Ammon's horn (tissue), 1 donor: Measurements from ENCODE around the gene ANKRD31.
"Not testable (repeated sequence)": the region's sequence is repeated elsewhere in the genome, so short reads cannot be mapped to it uniquely, and the experiment has no call there.

Experiments used
- DNase-seq: peaks from one replicate; pipeline ENCODE4 v3.0.0-alpha.2; 2016; ENCODE audit warnings: low spot score

Gene ANKRD31

GRCh38 chr5:75234251-75234650 is 2.4 kb downstream of the ANKRD31 start:
- no peak for DNase-seq

DNA sequence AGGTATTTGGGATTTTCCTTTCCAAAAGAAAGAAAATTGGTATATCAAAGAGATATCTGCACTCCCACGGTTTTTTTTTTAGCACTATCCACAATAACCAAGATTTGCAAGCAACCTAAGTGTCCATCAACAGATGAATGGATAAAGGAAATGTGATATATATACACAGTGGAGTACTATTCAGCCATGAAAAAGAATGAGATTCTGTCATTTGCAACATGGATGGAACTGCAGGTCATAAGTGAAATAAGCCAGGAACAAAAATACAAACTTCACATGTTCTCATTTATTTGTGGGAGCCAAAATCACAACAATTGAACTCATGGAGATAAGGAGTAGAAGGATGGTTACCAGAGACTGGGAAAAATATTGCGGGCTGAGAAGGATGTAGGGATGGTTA is 9.8 kb downstream of the ANKRD31 start:
- no peak for DNase-seq

- no peak for DNase-seq
These were observed 11.2 kb downstream of the ANKRD31 start for GRCh38 chr5:75225506-75225905.

- DNase-seq = not testable (repeated sequence)
These were observed 15.9 kb downstream of the ANKRD31 start for GRCh38 chr5:75220787-75221186.

DNA sequence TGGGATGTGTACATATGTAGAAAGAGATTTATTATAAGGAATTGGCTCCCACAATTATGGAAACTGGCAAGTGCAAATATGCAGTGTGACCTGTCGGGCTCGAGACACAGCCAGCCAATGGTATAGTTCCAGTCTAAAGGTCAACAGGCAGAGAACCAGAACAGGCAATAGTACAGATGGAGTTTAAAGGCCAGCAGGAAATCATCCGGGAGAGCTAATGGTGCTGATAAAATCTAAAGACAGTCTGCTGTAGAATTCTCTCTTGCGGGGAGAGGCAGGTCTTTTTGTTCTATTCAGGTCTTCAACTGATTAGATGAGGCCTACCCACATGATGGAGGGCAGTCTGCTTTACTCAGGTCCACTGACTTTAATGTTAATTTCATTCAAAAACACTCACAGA is 21.8 kb downstream of the ANKRD31 start:
- DNase-seq = no peak

DNA sequence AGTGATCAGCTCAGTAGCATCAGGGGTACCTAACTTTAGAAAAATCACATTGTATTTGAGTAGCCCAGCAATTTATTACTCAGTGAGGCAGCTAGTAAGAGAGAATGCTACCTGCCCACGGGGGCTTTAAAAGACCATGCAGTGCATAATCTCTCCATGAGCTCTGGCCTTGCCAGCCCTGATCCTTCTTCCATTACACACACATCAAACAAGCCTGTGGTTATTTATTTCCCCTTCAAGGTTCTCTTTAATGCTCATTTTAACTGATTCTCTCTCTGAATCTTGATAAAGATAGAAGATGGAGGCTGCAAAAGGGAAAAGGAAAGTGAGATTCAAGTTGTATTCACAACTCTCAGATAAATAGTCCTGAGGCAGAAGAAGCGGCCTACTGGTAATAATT is 22.3 kb downstream of the ANKRD31 start:
- DNase-seq = no peak

DNA sequence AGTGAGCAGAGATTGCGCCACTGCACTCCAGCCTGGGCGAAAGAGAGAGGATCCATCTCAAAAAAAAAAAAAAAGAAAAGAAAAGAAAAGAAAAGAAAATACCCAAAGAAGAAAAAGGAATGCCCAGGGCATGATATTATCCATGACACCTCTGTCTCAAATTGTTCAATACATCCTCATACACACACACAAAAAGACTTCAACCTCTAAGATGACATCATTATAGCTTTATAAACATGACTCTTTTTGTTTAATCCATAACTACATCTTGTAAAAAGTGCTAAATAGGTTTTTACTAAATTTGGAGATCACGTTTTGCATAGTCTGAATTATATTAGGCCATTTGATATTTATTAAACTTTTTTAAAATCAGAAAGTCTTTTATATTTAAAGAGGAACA is 33.1 kb downstream of the ANKRD31 start:
- no peak for DNase-seq

GRCh38 chr5:75202935-75203334 is 33.7 kb downstream of the ANKRD31 start:
- DNase-seq = no peak

DNA sequence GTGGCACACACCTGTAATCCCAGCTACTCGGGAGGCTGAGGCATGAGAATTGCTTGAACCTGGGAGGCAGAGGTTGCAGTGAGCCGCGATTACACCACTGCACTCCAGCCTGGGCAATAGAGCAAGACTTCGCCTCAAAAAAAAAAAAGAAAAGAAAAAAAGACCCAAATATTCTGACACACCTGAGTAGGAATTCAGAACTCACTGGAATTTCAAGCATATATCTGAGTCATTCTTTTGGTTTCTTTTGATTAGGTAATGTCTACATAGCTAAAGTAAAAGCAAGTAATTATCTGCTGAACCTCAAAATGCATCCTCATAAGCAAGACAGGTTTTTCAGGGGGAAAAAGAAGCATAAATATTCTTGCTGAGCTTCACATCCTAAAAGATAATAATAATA is 35.9 kb downstream of the ANKRD31 start:
- no peak for DNase-seq

GRCh38 chr5:75199946-75200345 is 36.7 kb downstream of the ANKRD31 start:
- no peak for DNase-seq

GRCh38 chr5:75199071-75199470 is 37.6 kb downstream of the ANKRD31 start:
- DNase-seq = no peak

DNA sequence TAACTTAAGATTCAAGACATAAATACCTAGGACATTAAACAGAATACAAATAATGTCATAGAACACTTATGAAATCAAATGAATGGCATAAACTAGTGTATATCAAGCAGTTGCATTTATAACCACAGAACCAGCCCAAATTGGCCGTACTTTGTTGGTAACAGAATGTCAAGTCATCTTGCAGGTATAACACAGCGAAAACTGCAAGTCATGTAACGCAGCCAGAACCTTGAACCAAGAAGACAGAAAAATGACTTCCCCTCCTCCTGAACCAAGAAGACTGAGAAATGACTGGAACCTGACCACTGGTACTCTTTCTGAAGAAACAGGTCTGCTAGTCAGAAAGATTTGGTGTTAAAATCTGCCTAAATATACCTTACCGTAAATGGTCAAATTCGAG is 38.9 kb downstream of the ANKRD31 start:
- no peak for DNase-seq

GRCh38 chr5:75192804-75193203 is 43.9 kb downstream of the ANKRD31 start:
- no peak for DNase-seq

GRCh38 chr5:75192264-75192663 is 44.4 kb downstream of the ANKRD31 start:
- DNase-seq = no peak

- DNase-seq = no peak
These were observed 46.5 kb downstream of the ANKRD31 start for GRCh38 chr5:75190227-75190626.

DNA sequence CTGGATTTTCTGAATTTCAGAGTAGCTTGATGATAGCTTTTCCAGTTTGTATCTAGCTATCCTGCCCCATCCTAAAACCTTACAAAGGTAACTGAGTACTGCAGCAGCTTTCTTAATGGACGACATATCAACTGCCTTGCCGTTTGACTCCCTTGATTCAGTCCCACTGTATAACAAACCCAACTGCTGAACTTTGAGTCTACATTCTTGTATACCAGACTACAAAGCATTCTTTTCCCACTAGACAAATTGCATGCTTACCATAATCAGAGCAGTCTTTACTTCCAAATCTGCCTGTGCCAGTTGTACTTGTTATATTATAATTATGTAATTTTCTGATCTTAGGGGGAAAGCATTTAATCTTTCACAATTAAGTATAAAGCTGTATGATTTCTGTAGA is 47.3 kb downstream of the ANKRD31 start:
- no peak for DNase-seq

DNA sequence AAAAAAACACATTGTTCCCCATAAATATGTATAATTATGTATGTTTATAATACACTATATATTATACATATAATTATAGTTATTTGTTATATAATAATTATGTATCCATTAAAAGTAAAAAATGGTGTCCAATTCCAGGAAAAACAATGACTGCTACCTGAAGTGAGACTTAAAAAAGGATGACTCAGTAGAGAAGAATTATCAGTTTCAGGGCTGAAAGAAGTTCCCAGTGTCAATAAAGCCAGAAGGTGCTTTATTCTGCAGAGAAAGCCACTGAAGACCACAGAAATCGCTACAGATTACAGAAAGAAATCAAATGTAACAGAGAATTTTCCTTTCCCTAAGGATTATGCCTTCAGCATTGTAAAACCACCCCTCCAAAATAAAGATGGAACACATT is 50.9 kb downstream of the ANKRD31 start:
- no peak for DNase-seq

GRCh38 chr5:75176009-75176408 is 60.7 kb downstream of the ANKRD31 start:
- DNase-seq = not testable (repeated sequence)

GRCh38 chr5:75174872-75175271 is 61.8 kb downstream of the ANKRD31 start:
- DNase-seq = not testable (repeated sequence)

DNA sequence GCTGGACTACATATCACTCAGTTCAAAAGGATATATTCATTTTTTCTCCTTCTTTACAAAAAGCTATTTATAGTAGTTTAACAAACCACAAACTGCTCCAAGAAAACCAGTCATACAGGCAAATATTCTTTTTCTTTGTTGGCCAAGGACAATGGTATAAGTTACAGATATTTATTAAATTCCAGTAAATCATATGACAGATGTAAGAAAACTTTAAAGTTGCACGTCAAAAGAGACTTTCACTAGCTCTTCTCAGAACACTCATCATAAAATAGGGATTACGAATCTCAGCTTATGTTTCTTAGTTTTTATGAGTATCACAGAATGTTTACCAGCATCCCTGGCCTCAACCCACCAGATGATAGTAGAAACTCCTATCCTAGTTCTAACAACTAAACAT is 67.2 kb downstream of the ANKRD31 start:
- DNase-seq = no peak

GRCh38 chr5:75168026-75168735 is 68.5 kb downstream of the ANKRD31 start:
- no peak for DNase-seq

DNA sequence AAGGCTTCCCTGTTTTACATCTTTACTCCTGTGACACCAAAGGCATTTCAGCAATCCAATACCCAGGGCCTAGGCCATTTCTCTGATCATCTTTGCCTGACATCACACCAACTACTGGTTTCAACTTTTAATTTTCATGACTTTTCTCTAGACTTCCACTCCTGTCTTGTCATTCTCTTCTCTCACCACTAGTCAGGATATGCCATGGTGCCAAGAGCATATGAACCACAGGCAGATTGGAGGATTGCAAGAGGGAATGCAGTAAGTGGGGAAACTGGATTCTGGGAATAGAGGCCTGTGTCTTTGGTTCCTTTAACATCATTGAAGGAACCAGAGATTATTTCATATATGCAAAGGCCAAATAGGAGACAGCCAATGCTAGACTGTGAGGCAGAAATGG is 69.3 kb downstream of the ANKRD31 start:
- no peak for DNase-seq

DNA sequence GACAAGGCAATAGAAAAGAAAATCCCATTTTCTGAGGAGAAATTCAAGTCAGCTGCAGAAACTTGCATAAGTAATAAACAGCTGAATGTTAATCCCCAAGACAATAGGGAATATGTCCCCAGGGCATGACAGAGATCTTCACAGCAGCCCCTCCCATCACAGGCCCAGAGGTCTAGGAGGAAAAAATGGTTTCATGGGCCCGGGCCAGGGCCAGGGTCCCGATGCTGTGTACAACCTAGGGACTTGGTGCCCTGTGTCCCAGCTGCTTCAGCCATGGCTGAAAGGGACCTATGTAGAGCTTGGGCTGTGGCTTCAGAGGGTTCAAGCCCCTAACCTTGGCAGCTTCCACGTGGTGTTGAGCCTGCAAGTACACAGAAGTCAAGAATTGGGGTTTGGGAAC is 75.2 kb downstream of the ANKRD31 start:
- not testable (repeated sequence) for DNase-seq

DNA sequence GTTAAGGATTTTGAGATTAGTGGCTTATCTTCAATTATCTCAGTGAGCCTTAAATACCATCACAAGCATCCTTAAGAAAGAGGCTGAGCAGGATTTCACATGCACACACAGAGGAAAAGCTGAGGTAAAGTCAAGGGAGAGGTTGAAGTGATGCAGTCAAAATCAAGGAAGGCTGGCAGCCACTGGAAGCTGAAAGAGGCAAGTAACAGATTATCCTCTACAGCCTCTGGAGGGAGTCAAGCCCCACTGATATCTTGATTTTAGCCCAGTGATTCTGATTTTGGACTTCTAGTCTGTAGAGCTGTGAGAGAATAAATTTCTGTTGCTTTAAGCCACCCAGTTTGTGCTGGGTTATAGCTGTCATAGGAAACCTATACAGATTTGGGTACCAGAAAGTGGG is 80.1 kb downstream of the ANKRD31 start:
- no peak for DNase-seq

DNA sequence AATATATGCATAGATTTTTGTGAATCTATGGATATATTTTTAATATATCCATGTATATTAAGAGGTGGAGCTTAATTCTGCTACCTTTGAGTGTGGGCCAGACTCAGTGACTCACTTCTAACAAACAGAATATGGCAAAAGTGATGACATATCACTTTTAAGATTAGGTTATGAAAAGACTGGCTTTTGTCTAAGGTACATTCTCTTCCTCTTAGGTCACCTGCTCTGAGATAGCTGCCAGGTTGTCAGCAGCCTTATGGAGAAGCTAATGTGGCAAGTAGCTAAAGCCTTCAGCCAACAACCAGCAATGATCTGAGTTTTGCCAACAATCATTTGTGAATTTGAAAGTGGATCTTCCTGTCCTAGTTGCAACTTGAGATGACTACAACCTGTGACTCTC is 83.8 kb downstream of the ANKRD31 start:
- no peak for DNase-seq
